Stimulated activated CD8-positive, alpha-beta memory T cell treated with anti-CD3 and anti-CD28 coated beads, Interleukin-2, amount 100 ng/mL, for 48 hours (primary cell): Measurements from ENCODE around the gene LAMA1.

ENCODE experiments used
- DNase-seq, 2 donors: peaks; one replicate each; pipeline ENCODE4 v3.0.0-alpha.2; 2020; ENCODE audit warnings: low read depth in 2 of 2

LAMA1 gene

DNA sequence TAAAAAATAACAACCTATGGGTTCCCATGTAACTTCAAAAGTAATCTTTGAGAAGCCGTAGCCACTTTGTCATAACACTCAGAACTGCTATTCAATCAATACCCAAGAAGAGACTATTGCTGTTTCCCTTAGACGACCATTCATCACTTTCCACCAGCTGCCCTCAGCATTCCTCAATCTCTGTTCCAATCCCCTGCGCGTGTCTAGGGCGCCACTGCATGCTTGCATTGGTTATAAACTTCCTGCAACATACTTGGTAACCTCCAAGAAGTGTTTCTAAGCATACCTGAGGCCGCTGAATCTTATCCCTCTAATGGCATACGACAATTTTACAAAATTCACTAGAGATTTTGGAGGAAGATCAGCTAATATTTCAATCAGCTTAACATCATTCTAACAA lies 134.2 kb downstream of the LAMA1 start:
- DNase-seq: no peak

- no peak for DNase-seq
Observed at GRCh38 chr18:6982398-6982797, 135.2 kb downstream of the LAMA1 start.

GRCh38 chr18:6980363-6980762 lies 137.2 kb downstream of the LAMA1 start:
- DNase-seq: no peak

GRCh38 chr18:6979954-6980353 lies 137.6 kb downstream of the LAMA1 start:
- no peak for DNase-seq

DNA sequence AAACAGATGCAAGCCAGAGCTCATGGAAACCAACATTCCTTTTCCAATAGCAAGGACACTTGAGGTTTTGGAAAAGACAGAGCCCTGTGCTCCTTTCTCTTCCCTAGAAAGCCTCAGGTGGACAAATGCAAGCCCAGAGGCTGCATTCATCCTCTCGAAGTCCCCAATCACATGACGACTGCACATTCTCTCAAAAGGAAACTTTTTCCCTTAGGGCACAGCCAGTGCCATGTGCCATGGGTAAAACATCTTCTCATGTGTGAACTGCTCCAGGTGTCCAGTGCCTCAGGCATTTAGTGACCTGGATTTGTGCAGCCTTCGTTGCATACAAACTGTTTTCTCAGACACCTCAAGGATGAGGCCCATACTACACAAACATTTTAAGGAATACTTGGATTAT lies 140.7 kb downstream of the LAMA1 start:
- DNase-seq: no peak

GRCh38 chr18:6975084-6975483 lies 142.5 kb downstream of the LAMA1 start:
- DNase-seq: no peak

DNA sequence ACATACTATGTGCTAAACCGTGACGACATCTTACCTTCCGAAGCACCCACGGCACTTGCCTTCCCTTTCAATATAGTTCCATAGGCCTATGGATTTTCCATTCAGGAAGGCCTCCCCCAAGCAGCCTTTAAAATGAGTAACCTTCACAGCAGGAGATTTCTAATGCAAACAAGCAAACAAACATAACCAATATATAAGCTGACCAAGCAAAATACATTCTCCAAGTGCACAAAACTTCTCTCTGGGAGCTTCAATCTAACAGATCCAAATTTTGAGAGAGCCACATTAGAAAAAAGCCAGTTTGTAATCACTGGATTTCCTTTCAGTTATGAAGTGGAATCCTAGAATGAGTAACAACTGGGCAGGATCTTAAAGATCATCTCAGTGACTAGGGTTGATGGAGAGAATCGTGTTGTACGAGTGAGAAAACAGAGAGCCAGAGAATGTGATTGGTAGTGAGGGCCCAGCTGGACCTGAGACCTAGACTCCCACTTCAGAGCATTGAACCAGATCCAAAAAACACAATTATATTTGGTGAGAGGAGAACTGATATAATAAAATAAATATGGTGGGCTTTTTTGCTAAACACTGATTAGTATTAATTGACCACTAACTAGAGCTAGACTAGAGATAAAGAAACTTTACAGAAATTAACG lies 145.6 kb downstream of the LAMA1 start:
- no peak for DNase-seq

GRCh38 chr18:6963452-6964097 lies 154.0 kb downstream of the LAMA1 start:
- DNase-seq: no peak

- no peak for DNase-seq
Observed at GRCh38 chr18:6962571-6963451, 154.8 kb downstream of the LAMA1 start.

GRCh38 chr18:6961331-6961730 lies 156.3 kb downstream of the LAMA1 start:
- DNase-seq: no peak

DNA sequence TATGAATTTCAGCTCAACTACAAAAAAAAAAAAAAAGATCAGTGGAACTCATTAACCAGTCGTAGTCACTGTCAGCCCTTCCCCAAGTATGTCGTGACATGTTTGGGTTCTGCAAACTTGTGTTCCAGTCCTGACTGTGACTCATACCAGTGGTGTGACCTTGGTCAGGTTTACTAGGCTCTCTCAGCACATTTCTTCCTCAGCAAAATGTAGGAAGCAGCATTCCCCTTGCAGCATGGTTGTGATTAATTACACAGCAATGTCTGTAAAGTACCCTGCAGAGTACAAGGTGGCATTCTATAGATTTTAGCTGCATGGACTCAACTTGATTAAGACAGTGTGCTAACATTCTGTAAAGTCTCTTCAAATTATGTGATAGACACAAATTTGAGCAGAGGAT lies 156.9 kb downstream of the LAMA1 start:
- DNase-seq: no peak

DNA sequence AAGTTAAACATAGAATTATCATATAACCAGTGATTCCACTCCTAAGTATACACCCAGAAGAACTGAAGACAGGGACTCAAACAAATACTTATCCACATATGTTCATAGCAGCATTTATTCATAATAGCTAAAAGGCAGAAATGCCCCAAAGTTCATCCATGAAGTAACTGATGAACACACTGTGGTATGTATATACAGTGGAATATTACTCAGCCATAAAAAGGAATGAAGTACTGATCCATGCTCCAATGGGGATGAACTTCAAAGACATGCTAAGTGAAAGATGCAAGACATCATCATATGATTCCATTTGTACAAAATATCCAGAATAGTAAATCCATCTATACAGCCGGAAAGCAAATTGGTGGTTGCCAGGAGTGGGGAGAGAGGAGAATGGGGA lies 157.5 kb downstream of the LAMA1 start:
- DNase-seq: no peak

DNA sequence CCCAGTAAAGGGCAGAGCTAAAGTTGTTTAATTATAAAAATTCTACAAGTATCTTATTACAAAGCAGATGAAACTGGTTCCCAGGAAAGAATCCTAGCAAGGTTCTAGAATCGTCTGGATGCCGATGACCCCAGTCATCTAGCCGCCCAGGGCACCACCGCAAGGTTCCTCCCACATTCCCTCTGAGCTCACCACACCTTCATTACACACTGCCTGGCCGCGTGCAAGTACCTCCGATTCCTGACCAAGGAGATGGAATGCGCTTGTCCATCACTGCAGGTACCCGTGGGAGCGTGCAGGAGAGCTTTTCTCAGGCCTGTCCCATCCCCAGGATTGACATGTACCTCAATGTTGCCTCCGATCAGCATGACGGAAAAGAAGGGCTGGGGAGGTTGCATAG lies 158.5 kb downstream of the LAMA1 start:
- no peak for DNase-seq

DNA sequence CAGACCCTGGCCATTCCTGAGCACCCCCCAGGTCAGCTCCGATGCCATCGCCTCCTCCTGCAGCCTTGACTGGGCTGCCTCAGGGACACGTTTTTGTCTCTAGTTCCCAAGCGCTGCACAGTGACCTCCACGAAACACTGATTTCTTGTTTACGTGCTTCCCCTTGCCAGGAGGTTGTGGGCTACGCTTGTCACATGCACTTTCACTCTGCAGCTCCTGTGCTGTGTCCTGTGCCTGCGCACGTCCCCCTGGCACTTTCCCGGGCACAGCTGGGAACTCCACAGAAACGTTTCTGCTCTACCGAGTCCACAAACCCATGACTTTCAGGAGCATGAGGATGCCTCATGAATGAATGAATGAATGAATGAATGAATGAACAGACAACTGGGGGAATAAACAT lies 160.6 kb downstream of the LAMA1 start:
- DNase-seq: no peak

GRCh38 chr18:6956495-6956894 lies 161.1 kb downstream of the LAMA1 start:
- no peak for DNase-seq

DNA sequence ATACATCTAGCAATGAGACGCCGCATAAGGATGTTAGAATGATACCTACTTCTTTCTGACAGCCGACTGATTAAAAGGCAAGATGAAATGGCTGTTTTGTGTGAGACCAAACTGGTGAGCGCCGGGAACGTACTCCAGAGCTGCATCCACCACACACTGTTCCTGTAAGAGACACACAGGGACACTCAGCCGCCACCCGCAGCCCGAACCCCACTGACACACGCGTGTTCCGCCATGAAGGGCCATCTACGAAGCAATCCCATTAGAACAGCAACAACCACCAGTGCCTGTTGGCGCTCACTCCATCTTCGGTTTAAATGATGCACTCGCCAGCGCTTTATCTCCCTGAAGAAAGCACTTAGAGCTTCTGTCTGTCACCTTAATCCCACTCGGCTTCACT lies 162.3 kb downstream of the LAMA1 start:
- no peak for DNase-seq

GRCh38 chr18:6954501-6954900 lies 163.1 kb downstream of the LAMA1 start:
- no peak for DNase-seq

DNA sequence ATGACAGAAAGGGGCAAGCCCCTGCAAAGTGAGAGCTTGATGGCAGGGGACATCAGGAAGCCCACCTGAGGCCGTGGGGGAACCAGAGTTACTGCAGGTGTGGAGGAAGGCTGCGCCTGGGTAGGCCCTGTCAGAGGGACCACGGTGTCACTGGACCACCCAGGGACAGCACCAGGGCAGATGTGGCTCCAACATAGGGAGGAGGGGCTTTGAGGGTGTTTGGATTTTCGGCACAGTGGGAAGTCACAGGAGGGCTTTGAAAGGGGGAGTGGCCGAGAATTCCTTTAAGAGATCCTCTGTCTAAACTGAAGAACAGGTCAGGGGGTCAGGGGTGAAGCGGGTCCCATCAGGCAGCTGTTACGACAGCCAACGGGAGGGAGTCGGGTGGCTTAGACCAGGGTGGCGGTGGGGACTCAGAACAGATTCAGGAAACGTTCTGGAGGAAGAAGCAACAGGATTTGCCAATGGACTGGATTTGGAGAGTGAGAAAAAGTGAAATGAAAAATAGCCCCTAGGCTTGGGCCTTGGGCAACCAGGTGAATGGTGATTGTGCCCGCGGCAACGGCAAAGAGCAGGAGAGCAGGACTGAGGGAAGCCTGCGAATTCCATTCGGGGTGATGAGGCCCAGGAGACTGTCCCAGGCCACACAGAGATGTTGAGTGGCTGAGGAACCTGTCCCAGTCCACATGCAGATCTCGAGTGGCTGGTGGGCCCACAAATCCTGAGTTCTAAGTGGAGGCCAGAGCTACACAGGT lies 166.1 kb downstream of the LAMA1 start:
- no peak for DNase-seq

DNA sequence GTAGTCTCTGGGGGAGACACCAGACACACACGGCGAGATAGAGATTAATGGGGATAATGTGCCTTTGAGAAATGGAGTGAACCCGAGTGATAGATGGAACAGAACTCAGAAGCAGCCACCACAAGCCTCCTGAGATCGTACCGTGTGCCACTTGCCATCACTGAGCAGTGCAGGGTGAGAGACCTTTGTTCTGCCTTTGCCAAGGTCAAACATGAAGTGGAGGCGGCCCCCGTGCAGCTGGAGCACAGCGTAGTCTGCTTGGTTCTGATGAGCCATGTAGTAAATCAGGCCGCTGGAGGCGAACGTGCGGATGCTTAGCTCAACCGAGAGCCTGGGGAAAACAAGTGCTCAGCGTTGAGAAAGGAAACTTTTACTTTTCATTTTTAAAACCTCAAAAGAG lies 167.0 kb downstream of the LAMA1 start:
- no peak for DNase-seq

- DNase-seq: no peak
Observed at GRCh38 chr18:6949800-6950586, 167.6 kb downstream of the LAMA1 start.
